ENCODE measurements around the gene ACOT9. TPM values are rescaled to one million over a fixed set of nuclear protein-coding genes. Genes with fewer than 3 reads are reported as not detected.

ACOT9 gene
- total and polyA plus RNA-seq, 10 of the 15 experiments (the other 5 are each of a cell fraction or from before 2014, with no cell fraction given), result 17.4 to 42.5 (median 23.3) TPM

DNA sequence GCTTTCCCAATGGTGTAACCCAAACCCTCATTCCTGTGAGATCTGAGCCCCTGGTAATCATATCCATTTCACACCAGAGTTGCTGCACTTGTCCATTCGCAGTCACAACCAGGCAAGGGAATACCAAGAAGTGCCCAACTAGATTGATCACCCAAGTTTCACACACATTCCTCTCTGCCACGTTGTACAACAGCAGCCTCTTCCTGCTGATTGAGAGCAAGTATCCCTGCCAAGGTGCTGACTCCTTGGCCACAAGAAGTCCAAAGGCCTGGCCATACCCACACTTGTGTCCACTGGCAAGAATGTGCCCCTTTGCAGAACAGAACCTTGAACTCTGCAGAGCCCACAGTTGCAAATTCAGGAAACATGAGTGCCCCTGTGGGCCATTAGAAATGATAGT lies 6.5 kb upstream of the ACOT9 start (continued):
- TF ChIP-seq, protein P1, sequence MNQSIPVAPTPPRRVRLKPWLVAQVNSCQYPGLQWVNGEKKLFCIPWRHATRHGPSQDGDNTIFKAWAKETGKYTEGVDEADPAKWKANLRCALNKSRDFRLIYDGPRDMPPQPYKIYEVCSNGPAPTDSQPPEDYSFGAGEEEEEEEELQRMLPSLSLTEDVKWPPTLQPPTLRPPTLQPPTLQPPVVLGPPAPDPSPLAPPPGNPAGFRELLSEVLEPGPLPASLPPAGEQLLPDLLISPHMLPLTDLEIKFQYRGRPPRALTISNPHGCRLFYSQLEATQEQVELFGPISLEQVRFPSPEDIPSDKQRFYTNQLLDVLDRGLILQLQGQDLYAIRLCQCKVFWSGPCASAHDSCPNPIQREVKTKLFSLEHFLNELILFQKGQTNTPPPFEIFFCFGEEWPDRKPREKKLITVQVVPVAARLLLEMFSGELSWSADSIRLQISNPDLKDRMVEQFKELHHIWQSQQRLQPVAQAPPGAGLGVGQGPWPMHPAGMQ (IDR thresholded peaks at IDR 0.05; ENCODE audit: borderline replicate concordance), result no peak

DNA sequence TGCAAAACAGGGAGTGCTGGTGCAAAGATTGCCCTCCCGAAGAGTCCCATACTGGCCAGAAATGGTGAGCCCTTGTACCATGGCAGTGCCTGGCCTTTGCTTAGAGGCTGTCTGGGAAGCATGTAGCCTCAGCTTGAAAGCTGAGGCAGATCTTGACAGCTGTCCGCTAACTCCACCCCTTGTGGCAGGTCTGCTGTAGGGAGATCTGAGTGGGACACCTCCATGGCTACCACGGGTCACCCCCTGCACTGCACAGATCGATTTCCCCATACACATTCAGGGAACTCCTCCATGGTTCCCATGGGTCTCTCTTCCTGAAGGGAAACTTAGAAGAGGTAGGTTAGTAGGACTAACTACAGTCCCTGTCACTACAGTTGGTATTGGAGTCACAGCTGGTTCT lies 6.1 kb upstream of the ACOT9 start:
- Histone ChIP-seq H3K27me3 (replicated peaks in 1 of 2; ENCODE audit: control insufficient read depth in 2 of 2, insufficient read depth in 2 of 2, low read length in 1 of 2) (no peaks in the 10 kb centered on the region), H3K9ac (ENCODE audit: control insufficient read depth, insufficient read depth, low read length) (no peak overlapping the region), H3K27ac (ENCODE audit: control insufficient read depth, insufficient read depth) (no peak overlapping the region), H3K79me2 (ENCODE audit: control insufficient read depth, insufficient read depth, low read length) (no peaks in the 10 kb centered on the region), H4K20me1 (ENCODE audit: control insufficient read depth, insufficient read depth) (no peaks in the 10 kb centered on the region), H3K4me2 (ENCODE audit: control insufficient read depth, insufficient read depth) (no peak overlapping the region), H3K4me3 (no peak overlapping the region), H3K4me1 (ENCODE audit: control insufficient read depth, insufficient read depth, low read length) (no peaks in the 10 kb centered on the region), H3K36me3 (ENCODE audit: control insufficient read depth in 2 of 2, insufficient read depth in 2 of 2, low read length in 1 of 2) (no peaks in the 10 kb centered on the region), H3K9me3 (replicated peaks; ENCODE audit: control insufficient read depth, insufficient read depth, low read length) (no peaks in the 10 kb centered on the region), H2AFZ (ENCODE audit: control insufficient read depth, low read depth, low read length) (no peak overlapping the region)
- CTCF ChIA-PET, result no interaction called here
- BruUV-seq (replicated peaks), result no TSS peak
- WGBS (ENCODE audit: insufficient coverage, insufficient replicate concordance, low lambda C conversion rate, missing lambda C conversion rate), result 59% methylated on average over 4 of the region's 4 CpGs
- POLR2A ChIA-PET, result no interaction called here
- DNase-seq (ENCODE audit: low read depth, low spot score) (no peak), FAIRE-seq (no peak), ATAC-seq (no peak; the same call in 2 of the 3 replicates)
- in situ Hi-C loops (cut with MboI), result no loop called here
- RAD21 ChIA-PET (ENCODE audit: unreplicated experiment), result no interaction called here
- SMC1A ChIA-PET (ENCODE audit: uncharacterized antibody, unreplicated experiment), result no interaction called here
- intact Hi-C loops (cut with micrococcal nuclease; ENCODE audit: unreplicated experiment), result no loop called here
- TF ChIP-seq, protein P2, sequence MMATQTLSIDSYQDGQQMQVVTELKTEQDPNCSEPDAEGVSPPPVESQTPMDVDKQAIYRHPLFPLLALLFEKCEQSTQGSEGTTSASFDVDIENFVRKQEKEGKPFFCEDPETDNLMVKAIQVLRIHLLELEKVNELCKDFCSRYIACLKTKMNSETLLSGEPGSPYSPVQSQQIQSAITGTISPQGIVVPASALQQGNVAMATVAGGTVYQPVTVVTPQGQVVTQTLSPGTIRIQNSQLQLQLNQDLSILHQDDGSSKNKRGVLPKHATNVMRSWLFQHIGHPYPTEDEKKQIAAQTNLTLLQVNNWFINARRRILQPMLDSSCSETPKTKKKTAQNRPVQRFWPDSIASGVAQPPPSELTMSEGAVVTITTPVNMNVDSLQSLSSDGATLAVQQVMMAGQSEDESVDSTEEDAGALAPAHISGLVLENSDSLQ (IDR thresholded peaks at IDR 0.05), result no peak
- TF ChIP-seq, protein P3, sequence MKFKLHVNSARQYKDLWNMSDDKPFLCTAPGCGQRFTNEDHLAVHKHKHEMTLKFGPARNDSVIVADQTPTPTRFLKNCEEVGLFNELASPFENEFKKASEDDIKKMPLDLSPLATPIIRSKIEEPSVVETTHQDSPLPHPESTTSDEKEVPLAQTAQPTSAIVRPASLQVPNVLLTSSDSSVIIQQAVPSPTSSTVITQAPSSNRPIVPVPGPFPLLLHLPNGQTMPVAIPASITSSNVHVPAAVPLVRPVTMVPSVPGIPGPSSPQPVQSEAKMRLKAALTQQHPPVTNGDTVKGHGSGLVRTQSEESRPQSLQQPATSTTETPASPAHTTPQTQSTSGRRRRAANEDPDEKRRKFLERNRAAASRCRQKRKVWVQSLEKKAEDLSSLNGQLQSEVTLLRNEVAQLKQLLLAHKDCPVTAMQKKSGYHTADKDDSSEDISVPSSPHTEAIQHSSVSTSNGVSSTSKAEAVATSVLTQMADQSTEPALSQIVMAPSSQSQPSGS (IDR thresholded peaks at IDR 0.05; ENCODE audit: low read length), result no peak
- TF ChIP-seq NBN (IDR thresholded peaks at IDR 0.05), result no peak
- no peak for TF ChIP-seq MYB (IDR thresholded peaks at IDR 0.05; ENCODE audit: borderline replicate concordance, low read depth, low read length)
- TF ChIP-seq, protein P4, sequence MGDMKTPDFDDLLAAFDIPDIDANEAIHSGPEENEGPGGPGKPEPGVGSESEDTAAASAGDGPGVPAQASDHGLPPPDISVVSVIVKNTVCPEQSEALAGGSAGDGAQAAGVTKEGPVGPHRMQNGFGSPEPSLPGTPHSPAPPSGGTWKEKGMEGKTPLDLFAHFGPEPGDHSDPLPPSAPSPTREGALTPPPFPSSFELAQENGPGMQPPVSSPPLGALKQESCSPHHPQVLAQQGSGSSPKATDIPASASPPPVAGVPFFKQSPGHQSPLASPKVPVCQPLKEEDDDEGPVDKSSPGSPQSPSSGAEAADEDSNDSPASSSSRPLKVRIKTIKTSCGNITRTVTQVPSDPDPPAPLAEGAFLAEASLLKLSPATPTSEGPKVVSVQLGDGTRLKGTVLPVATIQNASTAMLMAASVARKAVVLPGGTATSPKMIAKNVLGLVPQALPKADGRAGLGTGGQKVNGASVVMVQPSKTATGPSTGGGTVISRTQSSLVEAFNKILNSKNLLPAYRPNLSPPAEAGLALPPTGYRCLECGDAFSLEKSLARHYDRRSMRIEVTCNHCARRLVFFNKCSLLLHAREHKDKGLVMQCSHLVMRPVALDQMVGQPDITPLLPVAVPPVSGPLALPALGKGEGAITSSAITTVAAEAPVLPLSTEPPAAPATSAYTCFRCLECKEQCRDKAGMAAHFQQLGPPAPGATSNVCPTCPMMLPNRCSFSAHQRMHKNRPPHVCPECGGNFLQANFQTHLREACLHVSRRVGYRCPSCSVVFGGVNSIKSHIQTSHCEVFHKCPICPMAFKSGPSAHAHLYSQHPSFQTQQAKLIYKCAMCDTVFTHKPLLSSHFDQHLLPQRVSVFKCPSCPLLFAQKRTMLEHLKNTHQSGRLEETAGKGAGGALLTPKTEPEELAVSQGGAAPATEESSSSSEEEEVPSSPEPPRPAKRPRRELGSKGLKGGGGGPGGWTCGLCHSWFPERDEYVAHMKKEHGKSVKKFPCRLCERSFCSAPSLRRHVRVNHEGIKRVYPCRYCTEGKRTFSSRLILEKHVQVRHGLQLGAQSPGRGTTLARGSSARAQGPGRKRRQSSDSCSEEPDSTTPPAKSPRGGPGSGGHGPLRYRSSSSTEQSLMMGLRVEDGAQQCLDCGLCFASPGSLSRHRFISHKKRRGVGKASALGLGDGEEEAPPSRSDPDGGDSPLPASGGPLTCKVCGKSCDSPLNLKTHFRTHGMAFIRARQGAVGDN (IDR thresholded peaks at IDR 0.05), result no peak
- TF ChIP-seq ATF7 (IDR thresholded peaks at IDR 0.05; ENCODE audit: low read depth), result no peak
- TF ChIP-seq, protein P5, sequence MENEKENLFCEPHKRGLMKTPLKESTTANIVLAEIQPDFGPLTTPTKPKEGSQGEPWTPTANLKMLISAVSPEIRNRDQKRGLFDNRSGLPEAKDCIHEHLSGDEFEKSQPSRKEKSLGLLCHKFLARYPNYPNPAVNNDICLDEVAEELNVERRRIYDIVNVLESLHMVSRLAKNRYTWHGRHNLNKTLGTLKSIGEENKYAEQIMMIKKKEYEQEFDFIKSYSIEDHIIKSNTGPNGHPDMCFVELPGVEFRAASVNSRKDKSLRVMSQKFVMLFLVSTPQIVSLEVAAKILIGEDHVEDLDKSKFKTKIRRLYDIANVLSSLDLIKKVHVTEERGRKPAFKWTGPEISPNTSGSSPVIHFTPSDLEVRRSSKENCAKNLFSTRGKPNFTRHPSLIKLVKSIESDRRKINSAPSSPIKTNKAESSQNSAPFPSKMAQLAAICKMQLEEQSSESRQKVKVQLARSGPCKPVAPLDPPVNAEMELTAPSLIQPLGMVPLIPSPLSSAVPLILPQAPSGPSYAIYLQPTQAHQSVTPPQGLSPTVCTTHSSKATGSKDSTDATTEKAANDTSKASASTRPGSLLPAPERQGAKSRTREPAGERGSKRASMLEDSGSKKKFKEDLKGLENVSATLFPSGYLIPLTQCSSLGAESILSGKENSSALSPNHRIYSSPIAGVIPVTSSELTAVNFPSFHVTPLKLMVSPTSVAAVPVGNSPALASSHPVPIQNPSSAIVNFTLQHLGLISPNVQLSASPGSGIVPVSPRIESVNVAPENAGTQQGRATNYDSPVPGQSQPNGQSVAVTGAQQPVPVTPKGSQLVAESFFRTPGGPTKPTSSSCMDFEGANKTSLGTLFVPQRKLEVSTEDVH (IDR thresholded peaks at IDR 0.05; ENCODE audit: low read depth, partially characterized antibody), result no peak
- TF ChIP-seq TCF3 (IDR thresholded peaks at IDR 0.05; ENCODE audit: borderline replicate concordance, insufficient read depth, low read depth, low read length), result no peak

Measured in GM12878 (cell line).